B cell (primary cell): ENCODE data around the gene S1PR2. TPM values are rescaled to one million over a fixed set of nuclear protein-coding genes. Genes with fewer than 3 reads are reported as not detected.

ENCODE experiments used
- ATAC-seq: fragments of 200-7000 bp; cut with Tn5 transposase; one replicate; pipeline ENCODE4 v1.10.0; 2021; ENCODE audit warnings: low read depth, mild to moderate bottlenecking, moderate number of reproducible peaks, moderate library complexity
- CTCF ChIA-PET: fragments of 350-600 bp; sonication (Branson Sonifier 250); formaldehyde crosslinking; loops from one replicate; lab custom pipeline; 2021; ENCODE audit warnings: antibody characterized with exemption, inconsistent platforms; lab: Charles Lee
- POLR2A ChIA-PET: fragments of 350-600 bp; sonication (Branson Sonifier 250); formaldehyde crosslinking; loops from one replicate; lab custom pipeline; 2021; ENCODE audit warnings: antibody characterized with exemption; lab: Charles Lee
- DNase-seq: peaks from one replicate; pipeline ENCODE4 v3.0.0; 2013
- H2AFZ ChIP-seq: 2 replicates; pipeline ENCODE4 v1.6.1; 2012; ENCODE audit warnings: mild to moderate bottlenecking, low read depth, low read length; ENCODE audit not compliant: insufficient read depth, poor library complexity, severe bottlenecking
- H3K27ac ChIP-seq, 2 donors: 1 replicate in 1 of 2; 2 replicates in 1 of 2; pipeline ENCODE4 v1.5.1; 2012 to 2013; ENCODE audit warnings: low read length in 2 of 2, mild to moderate bottlenecking in 2 of 2, moderate library complexity in 1 of 2
- H3K27me3 ChIP-seq, 4 experiments: fragments of 200-600 bp in 1 of 4; sonication (generic) in 1 of 4; replicated peaks in 1 of 4; 1 replicate in 2 of 4; 2 replicates in 2 of 4; pipeline versions ENCODE4 v1.6.1 to v1.7.0; 2013 to 2016; ENCODE audit warnings: low read length in 3 of 4, mild to moderate bottlenecking in 2 of 4, mixed read lengths in 1 of 4, moderate library complexity in 1 of 4; ENCODE audit not compliant: insufficient read depth in 4 of 4, control insufficient read depth in 3 of 4; ENCODE audit errors: control extremely low read depth in 1 of 4
- H3K36me3 ChIP-seq, 2 experiments: replicated peaks in 1 of 2; 1 replicate in 1 of 2; 2 replicates in 1 of 2; pipeline versions ENCODE4 v1.6.1 to v1.7.1; 2013; ENCODE audit warnings: low read length in 1 of 2; ENCODE audit not compliant: insufficient read depth in 2 of 2, control insufficient read depth in 1 of 2; ENCODE audit errors: control extremely low read depth in 1 of 2, extremely low read depth in 1 of 2
- H3K4me1 ChIP-seq, 2 donors: fragments of 200-600 bp in 1 of 2; sonication (generic) in 1 of 2; 1 replicate in 1 of 2; 2 replicates in 1 of 2; pipeline versions ENCODE4 v1.5.1 to v1.6.1; 2013 to 2017; ENCODE audit warnings: low read length in 2 of 2; ENCODE audit not compliant: control insufficient read depth in 2 of 2, insufficient read depth in 2 of 2
- H3K4me2 ChIP-seq: replicated peaks from 2 replicates; pipeline ENCODE3; 2012; ENCODE audit warnings: mild to moderate bottlenecking, low read depth, low read length; ENCODE audit not compliant: poor library complexity, severe bottlenecking
- H3K4me3 ChIP-seq, 5 experiments: fragments of 200-600 bp in 1 of 5; sonication (generic) in 1 of 5; 1 replicate in 3 of 5; 2 replicates in 2 of 5; pipeline versions ENCODE4 v1.5.1 to v1.7.0; 2011 to 2016; ENCODE audit warnings: low read length in 4 of 5, mild to moderate bottlenecking in 4 of 5, low read depth in 2 of 5, control low read depth in 1 of 5, moderate library complexity in 1 of 5; ENCODE audit not compliant: insufficient read depth in 1 of 5; ENCODE audit errors: control extremely low read depth in 1 of 5, extremely low read depth in 1 of 5
- H3K79me2 ChIP-seq: fragments of 200-600 bp; sonication (generic); one replicate; pipeline ENCODE4 v1.6.0; 2016; ENCODE audit warnings: low read length; ENCODE audit not compliant: control insufficient read depth, insufficient read depth
- H3K9ac ChIP-seq: fragments of 200-600 bp; sonication (generic); 2 replicates; pipeline ENCODE4 v1.6.1; 2017; ENCODE audit warnings: mild to moderate bottlenecking, low read length, moderate library complexity
- H3K9me3 ChIP-seq, 3 donors: one replicate each; pipeline versions ENCODE4 v1.6.1 to v1.7.1; 2013; ENCODE audit warnings: low read length in 2 of 3; ENCODE audit not compliant: control insufficient read depth in 2 of 3, insufficient read depth in 1 of 3; ENCODE audit errors: control extremely low read depth in 1 of 3
- H4K20me1 ChIP-seq: 2 replicates; pipeline ENCODE4 v1.6.0; 2012; ENCODE audit warnings: mild to moderate bottlenecking, low read length; ENCODE audit not compliant: insufficient read depth, control insufficient read depth, poor library complexity, severe bottlenecking
- H3K27ac Mint-ChIP-seq: one replicate; pipeline ENCODE4 v1.8.0; 2021; ENCODE audit warnings: mixed read lengths
- H3K27me3 Mint-ChIP-seq: one replicate; pipeline ENCODE4 v1.8.0; 2021; ENCODE audit warnings: mixed read lengths
- H3K4me1 Mint-ChIP-seq: one replicate; pipeline ENCODE4 v1.8.0; 2021; ENCODE audit warnings: mixed read lengths
- H3K4me3 Mint-ChIP-seq: one replicate; pipeline ENCODE4 v1.8.0; 2021; ENCODE audit warnings: mixed read lengths
- H3K9me3 Mint-ChIP-seq: one replicate; pipeline ENCODE4 v1.8.0; 2022; ENCODE audit warnings: mixed read lengths; ENCODE audit not compliant: insufficient read depth
- EZH2 ChIP-seq: IDR thresholded peaks from 2 replicates; pipeline ENCODE4 v1.6.1; 2012; ENCODE audit warnings: borderline replicate concordance, low read depth, mild to moderate bottlenecking, moderate library complexity, low read length; ENCODE audit not compliant: insufficient read depth, poor library complexity, severe bottlenecking
- WGBS: methylation state at CpG from one replicate; pipeline ENCODE4 v1.1.5; 2013; ENCODE audit warnings: missing lambda C conversion rate; ENCODE audit not compliant: insufficient coverage; 5-methylcytosine and 5-hydroxymethylcytosine counted together
- intact Hi-C: fragments of 100-400 bp; cut with micrococcal nuclease; formaldehyde crosslinking; loops from one replicate; pipeline ENCODE4 v1.10.0; 2022
- polyA plus RNA-seq: library from polyadenylated mRNA; depleted of rRNA; stranded (reverse); fragments of >200 nt; gene quantifications from 2 replicates; pipeline ENCODE4 v1.2.3, GENCODE V29; 2012
- total RNA-seq, 2 donors: library from RNA; stranded (reverse); fragments of 120-200 nt in 1 of 2; gene quantifications; 1 replicate in 1 of 2; 2 replicates in 1 of 2; pipeline versions ENCODE4 v1.2.3 to v1.2.4, GENCODE V29; 2013 to 2022
- TF ChIP-seq, protein P1 (sequence below): fragments of 200-600 bp; IDR thresholded peaks from one replicate; pipeline ENCODE4 v1.8.0; 2022; ENCODE audit warnings: antibody characterized with exemption, mild to moderate bottlenecking

Gene S1PR2
- total and polyA plus RNA-seq, 2 donors (not counting 1 experiment from before 2014, with no cell fraction given): 1.8 to 4.4 TPM

DNA sequence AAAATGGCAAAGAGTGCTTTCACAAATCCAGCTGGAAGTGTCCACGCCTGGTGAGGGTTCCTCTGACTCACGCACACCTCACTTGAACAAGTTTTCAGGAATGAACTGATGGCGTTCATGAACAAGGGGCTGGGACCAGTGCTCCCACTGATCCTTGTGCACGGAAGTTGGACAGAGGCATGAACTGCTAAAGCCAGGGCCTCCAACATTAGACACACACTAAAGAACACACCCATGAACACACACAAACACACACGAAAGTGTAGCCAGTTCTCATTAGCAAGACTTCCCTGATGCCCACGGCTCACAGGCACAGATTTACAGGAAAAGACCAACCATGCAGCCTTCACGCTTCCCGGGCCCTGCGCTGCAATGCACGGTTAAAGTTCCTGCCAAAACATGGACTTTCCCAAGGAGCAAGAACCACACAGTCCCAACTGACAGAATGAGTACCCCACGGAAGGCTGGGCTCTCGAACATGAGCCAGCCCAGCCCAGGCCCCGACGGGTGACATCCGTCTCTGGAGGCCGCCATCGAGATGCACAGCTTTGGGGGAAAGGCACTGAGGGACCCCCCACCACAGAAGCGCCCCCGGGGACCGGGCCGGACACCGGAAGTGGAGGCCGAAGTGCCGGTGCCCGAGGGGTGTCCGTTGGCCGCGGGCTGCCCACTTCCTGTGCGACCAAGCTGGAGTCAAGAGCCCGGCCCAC, 37.2 kb downstream of the S1PR2 start:
- Histone ChIP-seq H3K27ac (peak overlapping the region; percentile 57 to 78), H3K9me3 (peaks cover 0 to 3% (median 0%) of the 10 kb centered on the region in 3 donors), H2AFZ (peak overlapping the region; percentile 84), H3K4me3 (peak overlapping the region; percentile 68 to 89 (median 84)), H3K36me3 (no peaks in the 10 kb centered on the region), H3K79me2 (peaks cover 43% of the 10 kb centered on the region), H3K4me2 (peak overlapping the region; percentile 91), H3K27me3 (no peaks in the 10 kb centered on the region), H3K4me1 (peaks cover 14 to 23% of the 10 kb centered on the region in 2 donors), H4K20me1 (peaks cover 21% of the 10 kb centered on the region), H3K9ac (peak overlapping the region; percentile 81)
- WGBS: 2% methylated on average over 30 of the region's 30 CpGs
- intact Hi-C loops: loop anchor here (1.0 to 10.0 kb wide), 4 partner anchors 42 to 259 kb away; partner anchors contain the start of genes EIF3G, OLFM2 and SHFL
- DNase-seq (no peak), ATAC-seq (no peak)
- CTCF ChIA-PET: interaction anchor here (0.8 to 2.3 kb wide), 6 partner anchors 30 to 263 kb away, joined by 3 to 18 read pairs (median 4); no protein-coding TSS in a partner anchor
- H3K27me3 Mint-ChIP-seq: no peaks in the 10 kb centered on the region
- H3K9me3 Mint-ChIP-seq: no peaks in the 10 kb centered on the region
- POLR2A ChIA-PET: interaction anchor here (0.7 to 1.8 kb wide), 4 partner anchors 42 to 98 kb away, joined by 3 to 8 read pairs (median 6); no protein-coding TSS in a partner anchor
- peak overlapping the region; percentile 94 for H3K27ac Mint-ChIP-seq
- peaks cover 37% of the 10 kb centered on the region for H3K4me1 Mint-ChIP-seq
- TF ChIP-seq, protein P1, sequence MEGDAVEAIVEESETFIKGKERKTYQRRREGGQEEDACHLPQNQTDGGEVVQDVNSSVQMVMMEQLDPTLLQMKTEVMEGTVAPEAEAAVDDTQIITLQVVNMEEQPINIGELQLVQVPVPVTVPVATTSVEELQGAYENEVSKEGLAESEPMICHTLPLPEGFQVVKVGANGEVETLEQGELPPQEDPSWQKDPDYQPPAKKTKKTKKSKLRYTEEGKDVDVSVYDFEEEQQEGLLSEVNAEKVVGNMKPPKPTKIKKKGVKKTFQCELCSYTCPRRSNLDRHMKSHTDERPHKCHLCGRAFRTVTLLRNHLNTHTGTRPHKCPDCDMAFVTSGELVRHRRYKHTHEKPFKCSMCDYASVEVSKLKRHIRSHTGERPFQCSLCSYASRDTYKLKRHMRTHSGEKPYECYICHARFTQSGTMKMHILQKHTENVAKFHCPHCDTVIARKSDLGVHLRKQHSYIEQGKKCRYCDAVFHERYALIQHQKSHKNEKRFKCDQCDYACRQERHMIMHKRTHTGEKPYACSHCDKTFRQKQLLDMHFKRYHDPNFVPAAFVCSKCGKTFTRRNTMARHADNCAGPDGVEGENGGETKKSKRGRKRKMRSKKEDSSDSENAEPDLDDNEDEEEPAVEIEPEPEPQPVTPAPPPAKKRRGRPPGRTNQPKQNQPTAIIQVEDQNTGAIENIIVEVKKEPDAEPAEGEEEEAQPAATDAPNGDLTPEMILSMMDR: no peak
- TF ChIP-seq EZH2: no peak
- peak overlapping the region; percentile 97 for H3K4me3 Mint-ChIP-seq

GRCh38 chr19:10192922-10193321, 38.2 kb downstream of the S1PR2 start:
- H3K27ac Mint-ChIP-seq: no peak overlapping the region
- ATAC-seq (no peak), DNase-seq (no peak)
- no peaks in the 10 kb centered on the region for H3K27me3 Mint-ChIP-seq
- ChIA-PET POLR2A (interaction anchor here (0.6 kb wide), 1 partner anchor 777 kb away, joined by 9 read pairs; no protein-coding TSS in a partner anchor), CTCF (interaction anchor here (1.2 kb wide), 1 partner anchor 77 kb away, joined by 3 read pairs; no protein-coding TSS in a partner anchor)
- Histone ChIP-seq H3K4me1 (peaks cover 14 to 23% of the 10 kb centered on the region in 2 donors), H4K20me1 (peaks cover 28% of the 10 kb centered on the region), H2AFZ (no peak overlapping the region), H3K36me3 (no peaks in the 10 kb centered on the region), H3K9me3 (peaks cover 0 to 3% (median 0%) of the 10 kb centered on the region in 3 donors), H3K4me2 (peak overlapping the region; percentile 91), H3K9ac (no peak overlapping the region), H3K27me3 (no peaks in the 10 kb centered on the region), H3K79me2 (peaks cover 53% of the 10 kb centered on the region), H3K4me3 (no peak overlapping the region), H3K27ac (no peak overlapping the region)
- peaks cover 33% of the 10 kb centered on the region for H3K4me1 Mint-ChIP-seq
- peak overlapping the region; percentile 44 for H3K4me3 Mint-ChIP-seq
- WGBS: 91% methylated on average over 3 of the region's 6 CpGs
- TF ChIP-seq EZH2: no peak
- TF ChIP-seq, protein P1: no peak
- no peaks in the 10 kb centered on the region for H3K9me3 Mint-ChIP-seq
- intact Hi-C loops: loop anchor here (10.0 kb wide), 2 partner anchors 108 to 258 kb away; partner anchors contain the start of genes OLFM2 and SHFL
